B cell (primary cell): ENCODE data around the gene EXOC1. TPM values are rescaled to one million over a fixed set of nuclear protein-coding genes. Genes with fewer than 3 reads are reported as not detected.
A peak's percentile ranks its signal among the peaks of the same experiment; 100 is the strongest.

ENCODE experiments used
- ATAC-seq: fragments of 200-7000 bp; cut with Tn5 transposase; one replicate; pipeline ENCODE4 v1.10.0; 2021; ENCODE audit warnings: low read depth, mild to moderate bottlenecking, moderate number of reproducible peaks, moderate library complexity
- CTCF ChIA-PET: fragments of 350-600 bp; sonication (Branson Sonifier 250); formaldehyde crosslinking; loops from one replicate; lab custom pipeline; 2021; ENCODE audit warnings: antibody characterized with exemption, inconsistent platforms; lab: Charles Lee
- POLR2A ChIA-PET: fragments of 350-600 bp; sonication (Branson Sonifier 250); formaldehyde crosslinking; loops from one replicate; lab custom pipeline; 2021; ENCODE audit warnings: antibody characterized with exemption; lab: Charles Lee
- DNase-seq: peaks from one replicate; pipeline ENCODE4 v3.0.0; 2013
- H2AFZ ChIP-seq: 2 replicates; pipeline ENCODE4 v1.6.1; 2012; ENCODE audit warnings: mild to moderate bottlenecking, low read depth, low read length; ENCODE audit not compliant: insufficient read depth, poor library complexity, severe bottlenecking
- H3K27ac ChIP-seq, 2 donors: 1 replicate in 1 of 2; 2 replicates in 1 of 2; pipeline ENCODE4 v1.5.1; 2012 to 2013; ENCODE audit warnings: low read length in 2 of 2, mild to moderate bottlenecking in 2 of 2, moderate library complexity in 1 of 2
- H3K27me3 ChIP-seq, 4 experiments: fragments of 200-600 bp in 1 of 4; sonication (generic) in 1 of 4; replicated peaks in 1 of 4; 1 replicate in 2 of 4; 2 replicates in 2 of 4; pipeline versions ENCODE4 v1.6.1 to v1.7.0; 2013 to 2016; ENCODE audit warnings: low read length in 3 of 4, mild to moderate bottlenecking in 2 of 4, mixed read lengths in 1 of 4, moderate library complexity in 1 of 4; ENCODE audit not compliant: insufficient read depth in 4 of 4, control insufficient read depth in 3 of 4; ENCODE audit errors: control extremely low read depth in 1 of 4
- H3K36me3 ChIP-seq, 2 experiments: replicated peaks in 1 of 2; 1 replicate in 1 of 2; 2 replicates in 1 of 2; pipeline versions ENCODE4 v1.6.1 to v1.7.1; 2013; ENCODE audit warnings: low read length in 1 of 2; ENCODE audit not compliant: insufficient read depth in 2 of 2, control insufficient read depth in 1 of 2; ENCODE audit errors: control extremely low read depth in 1 of 2, extremely low read depth in 1 of 2
- H3K4me1 ChIP-seq, 2 donors: fragments of 200-600 bp in 1 of 2; sonication (generic) in 1 of 2; 1 replicate in 1 of 2; 2 replicates in 1 of 2; pipeline versions ENCODE4 v1.5.1 to v1.6.1; 2013 to 2017; ENCODE audit warnings: low read length in 2 of 2; ENCODE audit not compliant: control insufficient read depth in 2 of 2, insufficient read depth in 2 of 2
- H3K4me2 ChIP-seq: replicated peaks from 2 replicates; pipeline ENCODE3; 2012; ENCODE audit warnings: mild to moderate bottlenecking, low read depth, low read length; ENCODE audit not compliant: poor library complexity, severe bottlenecking
- H3K4me3 ChIP-seq, 5 experiments: fragments of 200-600 bp in 1 of 5; sonication (generic) in 1 of 5; 1 replicate in 3 of 5; 2 replicates in 2 of 5; pipeline versions ENCODE4 v1.5.1 to v1.7.0; 2011 to 2016; ENCODE audit warnings: low read length in 4 of 5, mild to moderate bottlenecking in 4 of 5, low read depth in 2 of 5, control low read depth in 1 of 5, moderate library complexity in 1 of 5; ENCODE audit not compliant: insufficient read depth in 1 of 5; ENCODE audit errors: control extremely low read depth in 1 of 5, extremely low read depth in 1 of 5
- H3K79me2 ChIP-seq: fragments of 200-600 bp; sonication (generic); one replicate; pipeline ENCODE4 v1.6.0; 2016; ENCODE audit warnings: low read length; ENCODE audit not compliant: control insufficient read depth, insufficient read depth
- H3K9ac ChIP-seq: fragments of 200-600 bp; sonication (generic); 2 replicates; pipeline ENCODE4 v1.6.1; 2017; ENCODE audit warnings: mild to moderate bottlenecking, low read length, moderate library complexity
- H3K9me3 ChIP-seq, 3 donors: one replicate each; pipeline versions ENCODE4 v1.6.1 to v1.7.1; 2013; ENCODE audit warnings: low read length in 2 of 3; ENCODE audit not compliant: control insufficient read depth in 2 of 3, insufficient read depth in 1 of 3; ENCODE audit errors: control extremely low read depth in 1 of 3
- H4K20me1 ChIP-seq: 2 replicates; pipeline ENCODE4 v1.6.0; 2012; ENCODE audit warnings: mild to moderate bottlenecking, low read length; ENCODE audit not compliant: insufficient read depth, control insufficient read depth, poor library complexity, severe bottlenecking
- H3K27ac Mint-ChIP-seq: one replicate; pipeline ENCODE4 v1.8.0; 2021; ENCODE audit warnings: mixed read lengths
- H3K27me3 Mint-ChIP-seq: one replicate; pipeline ENCODE4 v1.8.0; 2021; ENCODE audit warnings: mixed read lengths
- H3K4me1 Mint-ChIP-seq: one replicate; pipeline ENCODE4 v1.8.0; 2021; ENCODE audit warnings: mixed read lengths
- H3K4me3 Mint-ChIP-seq: one replicate; pipeline ENCODE4 v1.8.0; 2021; ENCODE audit warnings: mixed read lengths
- H3K9me3 Mint-ChIP-seq: one replicate; pipeline ENCODE4 v1.8.0; 2022; ENCODE audit warnings: mixed read lengths; ENCODE audit not compliant: insufficient read depth
- CTCF ChIP-seq: fragments of 200-600 bp; IDR thresholded peaks from one replicate; pipeline ENCODE4 v1.8.0; 2022; ENCODE audit warnings: antibody characterized with exemption, mild to moderate bottlenecking
- EZH2 ChIP-seq: IDR thresholded peaks from 2 replicates; pipeline ENCODE4 v1.6.1; 2012; ENCODE audit warnings: borderline replicate concordance, low read depth, mild to moderate bottlenecking, moderate library complexity, low read length; ENCODE audit not compliant: insufficient read depth, poor library complexity, severe bottlenecking
- WGBS: methylation state at CpG from one replicate; pipeline ENCODE4 v1.1.5; 2013; ENCODE audit warnings: missing lambda C conversion rate; ENCODE audit not compliant: insufficient coverage; 5-methylcytosine and 5-hydroxymethylcytosine counted together
- intact Hi-C: fragments of 100-400 bp; cut with micrococcal nuclease; formaldehyde crosslinking; loops from one replicate; pipeline ENCODE4 v1.10.0; 2022
- polyA minus RNA-seq: library from RNA; depleted of rRNA, polyadenylated mRNA; stranded (reverse); fragments of >200 nt; gene quantifications from 2 replicates; pipeline ENCODE4 v1.2.3, GENCODE V29; 2012
- polyA plus RNA-seq: library from polyadenylated mRNA; depleted of rRNA; stranded (reverse); fragments of >200 nt; gene quantifications from 2 replicates; pipeline ENCODE4 v1.2.3, GENCODE V29; 2012
- total RNA-seq, 2 donors: library from RNA; stranded (reverse); fragments of 120-200 nt in 1 of 2; gene quantifications; 1 replicate in 1 of 2; 2 replicates in 1 of 2; pipeline versions ENCODE4 v1.2.3 to v1.2.4, GENCODE V29; 2013 to 2022

The EXOC1 gene, protein sequence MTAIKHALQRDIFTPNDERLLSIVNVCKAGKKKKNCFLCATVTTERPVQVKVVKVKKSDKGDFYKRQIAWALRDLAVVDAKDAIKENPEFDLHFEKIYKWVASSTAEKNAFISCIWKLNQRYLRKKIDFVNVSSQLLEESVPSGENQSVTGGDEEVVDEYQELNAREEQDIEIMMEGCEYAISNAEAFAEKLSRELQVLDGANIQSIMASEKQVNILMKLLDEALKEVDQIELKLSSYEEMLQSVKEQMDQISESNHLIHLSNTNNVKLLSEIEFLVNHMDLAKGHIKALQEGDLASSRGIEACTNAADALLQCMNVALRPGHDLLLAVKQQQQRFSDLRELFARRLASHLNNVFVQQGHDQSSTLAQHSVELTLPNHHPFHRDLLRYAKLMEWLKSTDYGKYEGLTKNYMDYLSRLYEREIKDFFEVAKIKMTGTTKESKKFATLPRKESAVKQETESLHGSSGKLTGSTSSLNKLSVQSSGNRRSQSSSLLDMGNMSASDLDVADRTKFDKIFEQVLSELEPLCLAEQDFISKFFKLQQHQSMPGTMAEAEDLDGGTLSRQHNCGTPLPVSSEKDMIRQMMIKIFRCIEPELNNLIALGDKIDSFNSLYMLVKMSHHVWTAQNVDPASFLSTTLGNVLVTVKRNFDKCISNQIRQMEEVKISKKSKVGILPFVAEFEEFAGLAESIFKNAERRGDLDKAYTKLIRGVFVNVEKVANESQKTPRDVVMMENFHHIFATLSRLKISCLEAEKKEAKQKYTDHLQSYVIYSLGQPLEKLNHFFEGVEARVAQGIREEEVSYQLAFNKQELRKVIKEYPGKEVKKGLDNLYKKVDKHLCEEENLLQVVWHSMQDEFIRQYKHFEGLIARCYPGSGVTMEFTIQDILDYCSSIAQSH
- 42.5 and 46.7 TPM in 2 replicates for total RNA-seq
- total RNA-seq (2013), result 46.6 TPM
- 10.0 and 12.6 TPM in 2 replicates for polyA plus RNA-seq
- 14.9 and 17.6 TPM in 2 replicates for polyA minus RNA-seq

GRCh38 chr4:55853484-55854046 lies at the start of gene EXOC1:
Gene EXOC1, plus strand, starts transcription at chr4:55853648. Its CDS starts 4,676 bp downstream, at chr4:55858324.
- no peak for TF ChIP-seq CTCF
- TF ChIP-seq EZH2, result no peak
- under 1% methylated on average over 50 of the region's 50 CpGs for WGBS
- Histone ChIP-seq H3K27ac (peak within 1 kb of the TSS; percentile 71 to 86), H3K4me3 (peak within 1 kb of the TSS; percentile 85 to 98 (median 97)), H3K9ac (peak within 1 kb of the TSS; percentile 98), H3K4me1 (peaks cover 11 to 12% of the 10 kb centered on the region in 2 donors), H3K27me3 (peaks cover 0 to 14% (median 2%) of the 10 kb centered on the region in 4 experiments), H3K79me2 (peaks cover 48% of the 10 kb centered on the region), H3K9me3 (peaks cover 0 to 9% (median 0%) of the 10 kb centered on the region in 3 donors), H2AFZ (peak within 1 kb of the TSS; percentile 93), H3K4me2 (peak within 1 kb of the TSS; percentile 84), H3K36me3 (peaks cover 0 to 5% of the 10 kb centered on the region in 2 experiments), H4K20me1 (no peaks in the 10 kb centered on the region)
- peak; percentile 97 for DNase-seq
- intact Hi-C loops, result loop anchor here (1.0 to 10.0 kb wide), 7 partner anchors 95 to 1125 kb away; partner anchors contain the start of genes AASDH, CEP135, CLOCK and POLR2B
- ChIA-PET CTCF (interaction anchor here (1.0 to 2.1 kb wide), 3 partner anchors 10 to 94 kb away, joined by 3 to 15 read pairs (median 15); partner anchors contain the start of gene CEP135), POLR2A (interaction anchor here (0.6 to 1.7 kb wide), 4 partner anchors 94 to 509 kb away, joined by 3 to 6 read pairs (median 4); partner anchors contain the start of genes CEP135 and TMEM165)
- Mint-ChIP-seq H3K27ac (peak within 1 kb of the TSS; percentile 94), H3K4me1 (peaks cover 13% of the 10 kb centered on the region), H3K4me3 (no peak within 1 kb of the TSS), H3K9me3 (no peaks in the 10 kb centered on the region), H3K27me3 (peaks cover 12% of the 10 kb centered on the region)
- peak; percentile 100 for ATAC-seq
